GM19395 (cell line): ENCODE results near the gene GON4L.
"Not testable (repeated sequence)": the region's sequence is repeated elsewhere in the genome, so short reads cannot be mapped to it uniquely, and the experiment has no call there.

ENCODE experiments used
- ATAC-seq: cut with Tn5 transposase; IDR thresholded peaks from one replicate; pipeline ENCODE4 v1.9.1; 2021; ENCODE audit warnings: mild to moderate bottlenecking, moderate library complexity; ENCODE audit not compliant: unreplicated experiment

Gene GON4L

DNA sequence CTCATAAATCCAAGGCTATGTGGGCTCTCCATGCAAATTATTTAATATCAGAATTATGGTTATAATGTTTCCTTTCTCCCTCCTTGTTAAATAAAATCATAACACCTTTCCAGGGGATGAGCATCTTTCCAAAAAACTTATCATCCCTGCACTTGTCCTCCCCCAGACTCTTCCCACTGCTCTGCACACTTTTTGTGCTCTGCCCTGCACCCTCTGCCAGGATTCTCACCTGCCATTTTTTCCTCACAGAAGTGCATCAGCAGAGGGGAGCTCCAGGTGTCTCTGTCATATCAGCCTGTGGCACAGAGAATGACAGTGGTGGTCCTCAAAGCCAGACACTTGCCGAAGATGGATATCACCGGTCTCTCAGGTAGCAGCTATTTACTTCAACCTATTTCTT is 23.2 kb upstream of the GON4L start:
- ATAC-seq: no peak

DNA sequence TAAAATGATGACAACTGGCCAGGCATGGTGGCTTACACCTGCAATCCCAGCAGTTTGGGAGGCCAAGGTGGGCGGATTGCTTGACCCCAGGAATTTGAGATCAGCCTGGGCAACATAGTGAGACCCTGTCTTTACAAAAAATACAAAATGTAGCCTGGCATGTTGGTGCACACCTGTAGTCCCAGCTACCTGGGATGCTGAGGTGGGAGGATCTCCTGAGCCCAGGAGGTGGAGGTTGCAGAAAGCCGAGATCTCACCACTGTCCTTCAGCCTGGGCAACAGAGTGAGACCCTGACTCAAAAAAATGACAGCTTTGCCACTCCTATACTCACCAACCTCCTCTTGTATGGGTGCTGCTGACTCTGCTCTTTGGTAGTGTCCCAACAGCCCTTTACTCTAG is 20.9 kb upstream of the GON4L start:
- ATAC-seq: no peak

DNA sequence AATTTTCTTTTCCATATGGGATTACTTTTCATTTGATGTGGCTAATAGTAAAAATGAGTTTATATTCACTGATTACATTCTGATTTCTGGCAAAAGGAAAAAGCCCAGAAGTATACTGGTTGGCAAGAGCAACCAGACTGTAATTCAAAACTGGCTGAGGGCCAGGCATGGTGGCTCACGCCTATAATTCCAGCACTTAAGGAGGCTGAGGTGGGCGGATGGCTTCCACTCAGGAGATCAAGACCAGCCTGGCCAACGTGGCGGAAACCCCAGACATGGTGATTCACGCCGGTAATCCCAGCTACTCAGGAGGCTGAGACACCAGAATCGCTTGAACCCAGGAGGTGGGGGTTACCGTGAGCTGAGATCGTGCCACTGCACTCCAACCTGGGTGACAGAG is 16.8 kb upstream of the GON4L start:
- no peak for ATAC-seq

DNA sequence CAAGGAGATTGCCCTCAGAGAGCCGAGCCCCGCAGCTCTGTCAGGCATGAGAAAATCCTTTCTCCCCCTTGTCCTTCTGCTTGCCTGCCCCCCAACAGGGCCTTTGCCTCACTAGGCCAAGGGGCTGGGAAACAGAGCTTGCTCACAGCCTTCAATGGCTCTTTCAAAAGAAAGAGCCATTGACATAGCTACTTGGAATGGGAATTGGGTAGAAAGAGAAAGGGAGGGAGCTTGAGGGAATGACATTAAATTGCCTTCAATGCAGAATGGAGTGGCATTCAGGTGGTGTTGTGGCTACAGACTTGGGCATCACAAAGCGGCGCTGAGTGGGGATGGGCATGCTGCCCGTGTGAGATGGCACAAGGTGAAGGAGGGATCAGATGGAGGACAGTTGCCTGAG is 15.5 kb upstream of the GON4L start:
- ATAC-seq: no peak

DNA sequence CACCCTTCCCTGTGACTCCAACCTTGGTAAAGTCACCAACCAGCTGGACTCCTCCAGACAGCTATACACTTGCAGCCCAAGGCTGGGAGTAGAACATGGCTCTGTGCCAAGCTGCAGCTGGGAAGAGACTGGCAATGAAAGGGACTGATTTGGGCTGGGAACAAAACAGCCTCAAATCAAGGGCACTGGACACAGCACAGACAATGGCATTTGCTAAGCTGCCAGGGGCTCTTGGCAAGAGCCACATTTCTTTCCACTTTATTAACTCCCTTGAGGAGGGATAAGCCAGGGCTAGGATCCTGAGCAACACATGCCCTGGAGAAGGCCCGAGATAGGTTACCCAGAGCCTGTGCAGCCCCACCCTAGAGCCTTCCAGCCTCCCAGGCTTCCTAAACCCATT is 14.4 kb upstream of the GON4L start:
- no peak for ATAC-seq

DNA sequence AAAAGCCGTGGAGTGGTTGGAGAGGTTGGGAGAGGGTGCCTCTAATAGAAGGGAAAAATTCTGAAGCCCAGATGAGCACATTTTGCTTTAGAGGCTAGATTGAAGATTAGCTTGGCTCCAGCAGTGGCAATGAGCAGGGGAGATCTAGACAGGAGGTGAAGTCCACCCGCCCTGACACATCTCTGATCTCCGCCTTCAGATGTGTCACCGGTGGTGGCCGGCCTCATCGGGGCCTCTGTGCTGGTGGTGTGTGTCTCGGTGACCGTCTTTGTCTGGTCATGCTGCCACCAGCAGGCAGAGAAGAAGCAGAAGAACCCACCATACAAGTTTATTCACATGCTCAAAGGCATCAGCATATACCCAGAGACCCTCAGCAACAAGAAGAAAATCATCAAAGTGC is 10.8 kb upstream of the GON4L start:
- ATAC-seq: no peak

DNA sequence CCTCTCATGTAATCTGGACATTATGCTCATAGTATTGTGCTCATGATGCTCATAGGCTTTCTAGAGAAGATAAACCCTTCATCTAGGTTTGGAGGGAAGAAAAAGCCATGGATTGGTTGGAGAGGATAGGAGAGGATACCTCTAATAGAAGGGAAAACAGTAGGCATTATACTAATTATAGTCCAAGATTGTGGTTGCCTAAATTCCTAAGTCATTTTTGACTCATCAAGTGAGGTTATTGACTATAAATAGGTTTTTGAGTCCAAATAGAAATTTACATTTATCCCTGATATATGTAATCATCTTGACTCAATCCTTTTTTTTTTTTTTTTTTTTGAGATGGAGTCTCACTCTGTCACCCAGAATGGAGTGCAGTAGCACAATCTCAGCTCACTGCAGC is 7.4 kb upstream of the GON4L start:
- no peak for ATAC-seq

DNA sequence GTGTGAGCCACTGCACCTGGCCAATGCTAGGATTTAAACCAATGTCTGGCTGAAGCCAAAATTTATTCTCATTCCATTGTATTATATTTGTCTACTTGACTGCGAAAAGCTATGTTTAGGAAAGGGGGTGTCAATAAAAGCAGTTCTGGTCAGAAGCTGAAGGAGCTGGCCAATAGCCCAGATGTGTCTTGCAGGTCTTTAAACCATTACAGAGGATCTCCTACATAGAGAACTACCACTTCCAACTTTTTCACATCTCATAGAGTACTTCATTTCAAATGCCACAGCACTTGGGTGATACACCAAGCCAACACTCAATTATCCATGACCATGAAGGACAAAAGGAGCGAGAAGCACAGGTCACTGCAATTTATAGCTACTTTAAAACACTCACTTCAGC is 4.9 kb upstream of the GON4L start:
- no peak for ATAC-seq

DNA sequence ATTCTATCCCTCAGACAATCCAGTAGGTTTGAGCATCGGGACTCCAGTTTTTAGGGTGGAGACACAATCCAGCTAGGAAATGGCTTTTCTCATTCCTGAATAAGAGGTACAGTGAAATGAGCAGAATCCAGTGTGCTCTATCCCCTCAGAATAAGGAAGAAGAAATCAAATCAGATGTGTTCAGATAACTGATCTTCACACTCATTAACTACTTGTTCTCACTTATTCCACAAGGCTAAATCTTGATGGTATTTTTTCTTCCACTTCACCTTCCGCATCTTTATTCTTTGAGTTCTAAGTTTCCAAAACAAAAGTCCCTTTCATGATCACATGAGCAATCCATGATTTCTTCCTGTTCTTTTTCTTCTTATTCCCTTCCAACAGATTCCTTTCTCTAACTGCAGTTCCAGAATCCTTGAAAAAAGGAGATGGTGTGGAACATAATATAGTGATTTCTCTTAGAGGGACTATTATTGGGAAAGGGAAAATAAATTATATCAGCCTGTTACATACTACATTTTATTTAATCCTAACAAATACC is 4.0 kb upstream of the GON4L start:
- ATAC-seq: no peak

DNA sequence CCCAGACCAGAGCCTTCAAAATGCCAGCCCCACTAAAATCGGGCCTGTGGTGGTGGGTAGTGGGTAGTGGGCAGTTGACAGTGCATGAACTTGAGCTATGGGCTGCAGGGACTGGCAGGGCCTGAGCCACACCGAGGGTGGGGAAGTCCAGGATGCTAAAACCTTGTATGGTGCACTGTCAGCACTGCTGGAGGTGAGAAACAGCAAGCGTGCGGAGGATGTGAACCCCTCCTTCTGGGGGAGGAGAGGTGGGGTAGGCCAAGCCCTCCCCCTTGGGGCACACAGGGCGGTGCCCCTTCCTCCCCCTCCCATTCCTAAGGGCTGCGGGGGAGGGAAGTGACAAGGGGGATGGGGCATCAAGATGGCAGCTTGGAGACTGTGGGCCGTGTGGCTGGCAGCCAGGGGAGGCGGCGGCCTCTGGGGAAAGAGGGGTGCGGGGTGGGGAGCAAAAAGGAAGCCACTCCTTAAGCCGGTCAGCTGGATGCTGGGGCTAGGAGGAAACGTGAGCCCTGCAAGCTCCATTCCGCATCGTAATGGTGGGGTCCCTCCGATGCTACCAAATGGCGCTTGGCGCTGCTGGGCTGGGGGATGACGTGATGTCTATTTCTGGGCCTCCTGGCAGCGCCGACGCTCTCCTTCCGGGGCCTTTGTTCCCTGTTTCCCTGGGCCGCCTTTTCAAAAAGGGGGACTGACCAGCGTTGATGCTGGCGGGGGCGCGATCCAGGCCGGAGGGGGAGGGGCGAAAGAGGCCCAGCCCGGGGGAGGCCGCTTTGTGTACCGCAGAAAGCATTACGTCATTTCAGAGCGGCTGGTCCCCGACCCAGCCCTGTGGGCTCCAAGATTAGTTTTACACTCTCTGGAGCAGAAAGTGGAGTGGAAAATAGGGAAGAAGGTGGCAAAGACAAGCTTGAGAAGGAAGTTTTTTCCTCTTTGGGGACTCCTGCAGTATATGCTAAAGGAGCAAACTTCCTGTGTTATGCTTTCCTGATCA is 3.2 kb upstream of the GON4L start:
- ATAC-seq: peak; percentile 20

DNA sequence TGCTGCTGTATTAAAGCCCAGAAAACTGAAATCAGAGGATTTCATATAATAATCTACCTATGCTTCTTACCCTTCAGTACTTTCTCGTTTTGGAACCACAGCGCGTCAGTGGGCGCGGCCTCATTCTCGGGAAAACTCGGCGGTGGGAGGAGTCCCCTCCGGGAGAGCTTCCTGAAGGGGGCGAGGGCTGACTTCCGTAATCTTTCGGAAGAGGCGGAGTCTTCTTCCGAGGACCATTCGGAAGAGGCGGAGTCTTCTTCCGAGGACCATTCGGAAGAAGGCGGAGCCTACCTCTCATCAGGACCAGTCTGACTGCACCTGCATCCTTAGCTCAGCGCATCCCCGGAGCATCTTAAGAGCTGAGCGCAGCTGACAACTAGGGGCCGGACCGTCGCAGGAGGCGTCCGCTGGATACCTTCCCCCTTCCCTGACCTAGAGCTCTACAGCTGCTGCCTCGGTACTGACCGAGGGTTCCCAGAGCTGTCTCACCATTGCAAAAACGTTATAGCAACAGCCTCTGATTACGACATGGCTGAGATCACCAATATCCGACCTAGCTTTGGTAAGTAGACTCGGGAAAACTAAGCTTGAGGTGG is 2.3 kb upstream of the GON4L start, which contains the start of gene SYT11:
Gene SYT11 (plus strand): TSS at position 334 of the 596 bp plus-strand sequence. CDS start 195 bp downstream, at position 529.
- ATAC-seq: peak; percentile 59

DNA sequence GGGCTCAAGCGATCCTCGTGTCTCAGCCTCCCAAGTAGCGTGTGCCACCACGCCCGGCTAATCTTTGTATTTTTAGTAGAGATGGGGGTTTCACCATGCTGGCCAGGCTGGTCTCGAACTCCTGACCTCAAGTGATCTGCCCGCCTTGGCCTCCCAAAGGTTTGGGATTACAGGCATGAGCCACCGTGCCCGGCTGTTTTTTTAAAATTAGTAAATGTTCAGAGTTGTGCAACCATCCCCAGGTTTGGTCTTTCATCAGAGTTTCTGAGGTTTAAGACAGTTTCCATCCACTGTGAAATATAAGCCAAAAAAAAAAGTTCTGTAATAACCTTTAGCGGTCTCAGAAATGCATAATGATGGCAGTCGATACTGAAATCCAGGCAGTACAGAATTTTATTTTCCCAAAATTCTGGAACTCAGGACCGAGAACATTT is 1.8 kb upstream of the GON4L start:
- peak; percentile 18 for ATAC-seq

DNA sequence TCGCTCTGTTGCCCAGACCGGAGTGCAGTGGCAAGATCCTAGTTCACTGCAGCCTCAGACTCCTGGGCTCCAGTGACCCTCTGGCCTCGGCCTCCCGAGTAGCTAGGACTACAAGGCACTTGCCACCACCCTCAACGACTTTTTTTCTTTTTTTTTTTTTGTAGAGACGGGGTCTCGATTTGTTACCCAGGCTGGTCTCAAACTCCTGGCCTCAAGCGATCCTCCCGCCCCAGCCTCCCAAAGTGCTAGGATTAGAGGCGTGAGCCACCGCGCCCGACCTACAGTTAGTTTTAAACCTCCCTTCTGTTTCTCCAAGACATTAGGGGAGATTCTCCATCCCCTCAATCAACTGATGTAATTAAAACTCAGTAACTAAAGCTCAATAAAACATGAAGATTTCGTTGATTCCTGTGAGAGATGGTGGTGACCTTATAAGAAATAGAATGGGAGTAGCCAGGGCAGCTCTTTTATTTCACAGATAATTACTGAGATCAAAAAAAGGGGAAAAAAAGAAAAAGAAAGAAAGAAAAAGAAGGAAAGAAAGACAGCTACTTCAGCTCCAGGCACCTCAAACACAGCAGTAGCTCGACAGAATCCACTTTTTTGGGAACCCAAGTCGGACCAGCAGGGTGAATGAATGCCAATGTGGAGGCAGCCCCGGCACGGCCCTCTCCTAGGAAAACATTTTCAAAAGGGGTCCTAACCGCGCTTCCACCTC is 598 bp downstream of the GON4L start:
- no peak for ATAC-seq

DNA sequence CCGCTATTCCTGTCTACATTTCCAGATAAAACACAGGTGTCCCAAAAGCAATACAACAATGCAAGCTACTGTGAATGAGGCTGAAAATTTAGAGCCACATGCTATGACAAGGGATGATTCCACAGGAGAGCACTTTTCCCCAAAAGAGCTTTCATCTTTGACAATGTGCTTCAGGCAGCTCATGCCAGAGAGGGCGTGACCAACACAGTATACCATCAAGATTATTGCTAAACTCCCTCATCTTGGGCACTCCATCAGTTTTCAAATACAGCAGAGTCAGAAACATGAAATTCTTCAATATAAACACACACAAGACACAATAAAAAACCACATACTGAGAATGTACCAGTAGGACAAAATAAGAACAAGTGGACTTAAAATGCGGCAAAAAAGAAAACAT is 6.7 kb downstream of the GON4L start:
- no peak for ATAC-seq

DNA sequence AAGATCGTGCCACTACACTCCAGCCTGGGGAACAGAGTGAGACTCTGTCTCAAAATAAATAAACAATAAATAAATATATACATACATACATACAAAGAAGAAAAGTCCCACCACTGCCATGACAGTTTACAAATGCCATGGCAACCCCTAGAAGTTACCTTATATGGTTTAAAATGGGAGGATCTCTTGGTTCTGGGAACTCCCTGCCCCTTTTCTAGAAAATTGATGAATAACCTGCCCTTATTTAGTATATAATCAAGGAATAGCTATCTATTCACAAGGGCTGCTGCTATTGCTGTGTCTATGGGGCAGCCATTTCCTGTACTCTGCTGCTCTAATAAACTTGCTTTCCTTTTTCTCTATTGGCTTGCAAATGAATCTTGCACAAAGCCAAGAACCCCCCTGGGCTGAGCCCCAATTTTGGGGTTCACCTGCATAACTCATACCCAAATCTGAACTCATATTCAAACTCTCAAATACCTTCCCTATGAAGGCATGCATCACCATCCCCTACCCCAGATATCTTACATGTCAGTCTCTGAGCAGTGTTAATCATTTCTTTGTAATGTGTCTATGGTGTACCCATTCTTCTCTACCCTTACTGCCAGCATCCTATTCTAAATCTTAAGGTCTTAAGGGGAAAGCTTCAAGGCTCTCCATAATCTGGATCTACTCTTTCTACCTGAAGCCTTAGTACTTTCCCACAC is 9.0 kb downstream of the GON4L start:
- no peak for ATAC-seq

DNA sequence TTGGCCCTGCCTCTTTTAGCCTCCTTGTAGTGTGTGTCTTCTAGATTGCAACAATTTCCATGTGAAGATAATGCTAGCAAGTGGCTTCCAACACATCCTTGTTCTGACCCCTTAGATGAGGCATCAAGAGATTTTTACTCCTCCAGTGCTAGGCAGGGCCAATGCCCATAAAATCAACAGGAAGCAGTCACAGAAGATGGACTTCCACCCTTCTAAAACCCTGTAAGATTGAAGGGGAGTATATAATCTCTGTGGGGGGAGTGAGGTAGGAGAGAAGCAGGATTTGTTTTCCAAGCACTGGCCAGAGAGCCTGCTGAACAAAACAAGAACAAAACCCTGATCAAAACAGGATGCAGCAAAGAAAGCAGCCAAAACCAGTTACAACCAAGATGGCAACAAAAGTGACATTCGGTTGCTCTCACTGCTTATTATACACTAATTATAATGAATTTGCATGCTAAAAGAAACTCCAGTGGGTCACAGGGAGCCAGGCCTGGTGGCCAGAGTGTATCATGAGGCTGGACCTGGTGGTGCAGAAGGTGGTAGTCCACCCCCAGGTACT is 12.1 kb downstream of the GON4L start:
- ATAC-seq: no peak

DNA sequence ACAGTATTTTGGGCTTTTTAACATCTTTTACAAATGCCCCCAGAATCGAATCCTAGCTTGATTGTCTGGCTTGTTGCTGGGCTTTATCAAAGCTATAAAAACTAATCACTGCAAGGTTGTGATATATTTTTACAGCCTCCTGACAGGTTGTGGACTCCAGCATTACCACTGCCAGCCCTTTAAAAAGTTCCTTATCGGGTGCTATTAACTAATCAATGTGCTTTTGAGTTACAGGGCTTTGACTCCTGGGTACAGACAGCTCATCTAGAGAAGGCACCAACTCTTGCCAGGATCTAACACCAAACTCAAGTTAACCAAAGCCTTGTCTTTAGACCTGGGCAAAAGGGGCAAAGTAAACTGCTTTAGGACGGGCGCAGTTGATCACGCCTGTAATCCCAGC is 16.6 kb downstream of the GON4L start:
- no peak for ATAC-seq

DNA sequence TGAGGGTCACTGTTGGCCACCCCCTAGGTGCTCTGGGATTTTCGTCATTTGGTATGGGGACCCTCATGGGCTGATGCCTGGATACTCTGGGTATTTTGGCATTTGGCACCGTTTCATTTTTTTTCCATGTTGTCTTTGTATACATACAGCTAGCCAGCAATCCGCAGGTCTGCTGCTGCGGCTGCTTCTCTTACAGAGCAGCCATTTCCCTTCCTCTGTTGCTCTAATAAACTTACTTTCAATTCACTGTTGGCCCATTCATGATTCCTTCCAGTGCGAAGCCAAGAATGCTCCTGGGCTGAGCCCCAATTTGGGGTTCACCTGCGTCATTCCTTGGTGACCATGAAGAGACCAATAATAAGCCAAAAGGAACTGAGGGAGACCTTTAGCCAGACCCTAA is 21.5 kb downstream of the GON4L start:
- no peak for ATAC-seq

DNA sequence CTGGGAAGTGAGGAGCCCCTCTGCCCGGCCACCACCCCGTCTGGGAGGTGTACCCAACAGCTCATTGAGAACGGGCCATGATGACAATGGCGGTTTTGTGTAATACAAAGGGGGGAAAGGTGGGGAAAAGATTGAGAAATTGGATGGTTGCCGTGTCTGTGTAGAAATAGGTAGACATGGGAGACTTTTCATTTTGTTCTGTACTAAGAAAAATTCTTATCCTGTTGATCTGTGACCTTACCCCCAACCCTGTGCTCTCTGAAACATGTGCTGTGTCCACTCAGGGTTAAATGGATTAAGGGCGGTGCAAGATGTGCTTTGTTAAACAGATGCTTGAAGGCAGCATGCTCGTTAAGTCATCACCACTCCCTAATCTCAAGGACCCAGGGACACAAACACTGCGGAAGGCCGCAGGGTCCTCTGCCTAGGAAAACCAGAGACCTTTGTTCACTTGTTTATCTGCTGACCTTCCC is 22.1 kb downstream of the GON4L start:
- not testable (repeated sequence) for ATAC-seq

DNA sequence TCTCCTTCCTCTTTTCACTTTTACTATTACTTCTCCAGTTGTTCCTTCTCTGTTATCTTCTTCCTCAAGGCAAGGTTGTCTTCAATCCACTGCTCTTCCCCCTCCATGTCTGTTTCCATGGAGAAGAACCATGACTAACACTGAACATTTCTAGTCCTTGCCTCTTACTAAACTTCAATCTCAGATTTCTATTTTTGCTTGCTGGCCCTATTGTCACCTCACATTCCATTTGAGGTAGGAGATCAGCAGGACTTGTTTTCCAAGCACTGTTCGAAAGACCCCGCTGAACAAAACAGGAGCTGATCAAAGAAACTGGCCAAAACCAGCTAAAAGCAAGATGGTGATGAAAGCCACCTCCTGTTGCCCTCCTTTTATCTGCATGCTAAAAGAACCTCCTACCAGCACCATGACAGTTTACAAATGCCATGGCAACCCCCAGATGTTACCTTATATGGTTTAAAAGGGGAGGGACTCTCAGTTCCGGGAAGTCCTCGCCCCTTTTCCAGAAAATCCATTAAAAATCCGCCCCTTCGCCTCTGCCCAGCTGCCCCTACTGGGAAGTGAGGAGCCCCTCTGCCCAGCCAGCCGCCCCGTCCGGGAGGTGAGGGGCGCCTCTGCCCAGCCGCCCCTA is 22.6 kb downstream of the GON4L start:
- no peak for ATAC-seq
